ENCODE measurements around the gene NTNG2. TPM values are rescaled to one million over a fixed set of nuclear protein-coding genes. Genes with fewer than 3 reads are reported as not detected.

Gene NTNG2
- polyA plus RNA-seq, 1 experiment = 0.74 TPM

DNA sequence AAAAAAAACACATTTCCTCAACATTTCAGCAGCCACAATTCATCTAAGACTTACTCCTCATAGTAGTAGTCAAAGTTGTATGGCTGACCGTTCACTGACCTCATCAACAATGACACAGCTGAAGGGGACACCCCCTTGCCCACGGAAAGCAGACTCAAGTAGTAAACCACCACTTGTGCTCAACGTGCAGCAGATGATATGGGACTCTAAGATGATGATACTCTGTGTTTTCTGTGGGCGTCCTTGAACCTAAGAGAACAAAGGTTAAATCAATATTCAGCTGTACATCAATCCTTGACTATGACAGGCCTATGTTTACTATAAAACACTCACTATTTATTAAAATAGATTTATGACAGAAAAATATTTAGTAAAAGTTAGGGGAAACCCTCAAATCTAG, 121.3 kb downstream of the NTNG2 start:
- ChIA-PET POLR2A (no interaction called here), CTCF (interaction anchor here (1.7 kb wide), 1 partner anchor 14 kb away, joined by 6 read pairs; no protein-coding TSS in a partner anchor)
- Histone ChIP-seq H3K4me3 (ENCODE audit: low read depth, low read length) (no peak overlapping the region), H3K36me3 (ENCODE audit: control insufficient read depth, insufficient read depth, low read length) (peaks cover 16% of the 10 kb centered on the region), H3K27me3 (ENCODE audit: control insufficient read depth, insufficient read depth, low read length) (no peaks in the 10 kb centered on the region)
- DNase-seq (ENCODE audit: low read depth) = no peak
- TF ChIP-seq, protein P1, sequence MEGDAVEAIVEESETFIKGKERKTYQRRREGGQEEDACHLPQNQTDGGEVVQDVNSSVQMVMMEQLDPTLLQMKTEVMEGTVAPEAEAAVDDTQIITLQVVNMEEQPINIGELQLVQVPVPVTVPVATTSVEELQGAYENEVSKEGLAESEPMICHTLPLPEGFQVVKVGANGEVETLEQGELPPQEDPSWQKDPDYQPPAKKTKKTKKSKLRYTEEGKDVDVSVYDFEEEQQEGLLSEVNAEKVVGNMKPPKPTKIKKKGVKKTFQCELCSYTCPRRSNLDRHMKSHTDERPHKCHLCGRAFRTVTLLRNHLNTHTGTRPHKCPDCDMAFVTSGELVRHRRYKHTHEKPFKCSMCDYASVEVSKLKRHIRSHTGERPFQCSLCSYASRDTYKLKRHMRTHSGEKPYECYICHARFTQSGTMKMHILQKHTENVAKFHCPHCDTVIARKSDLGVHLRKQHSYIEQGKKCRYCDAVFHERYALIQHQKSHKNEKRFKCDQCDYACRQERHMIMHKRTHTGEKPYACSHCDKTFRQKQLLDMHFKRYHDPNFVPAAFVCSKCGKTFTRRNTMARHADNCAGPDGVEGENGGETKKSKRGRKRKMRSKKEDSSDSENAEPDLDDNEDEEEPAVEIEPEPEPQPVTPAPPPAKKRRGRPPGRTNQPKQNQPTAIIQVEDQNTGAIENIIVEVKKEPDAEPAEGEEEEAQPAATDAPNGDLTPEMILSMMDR (IDR thresholded peaks at IDR 0.05; ENCODE audit: insufficient read depth, low read depth, low read length) = no peak

DNA sequence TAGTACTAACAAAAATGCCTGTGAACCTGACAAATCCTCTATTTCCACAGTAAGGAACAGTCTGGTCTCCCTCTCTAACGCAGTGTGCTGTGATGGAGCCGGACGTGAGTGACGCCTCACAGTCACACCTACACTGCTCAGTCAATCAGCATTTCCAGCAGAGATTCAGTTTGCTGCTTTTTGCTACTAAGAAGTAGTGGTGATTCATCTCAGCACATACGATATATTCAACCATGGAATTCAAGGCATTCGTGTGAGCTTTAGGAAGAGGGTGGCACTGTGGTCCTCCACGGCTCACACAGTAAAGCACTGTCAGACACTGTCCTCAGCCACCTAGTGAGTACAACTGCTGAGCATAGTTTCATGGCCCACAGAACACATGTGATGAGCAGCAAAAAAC, 122.0 kb downstream of the NTNG2 start:
- Histone ChIP-seq H3K4me3 (ENCODE audit: low read depth, low read length) (no peak overlapping the region), H3K36me3 (ENCODE audit: control insufficient read depth, insufficient read depth, low read length) (peaks cover 16% of the 10 kb centered on the region), H3K27me3 (ENCODE audit: control insufficient read depth, insufficient read depth, low read length) (no peaks in the 10 kb centered on the region)
- CTCF ChIA-PET = interaction anchor here (0.8 to 1.7 kb wide), 2 partner anchors 13 to 15 kb away, joined by 3 to 6 read pairs; no protein-coding TSS in a partner anchor
- TF ChIP-seq, protein P1 (IDR thresholded peaks at IDR 0.05; ENCODE audit: insufficient read depth, low read depth, low read length) = no peak
- DNase-seq (ENCODE audit: low read depth) = no peak
- POLR2A ChIA-PET = no interaction called here

DNA sequence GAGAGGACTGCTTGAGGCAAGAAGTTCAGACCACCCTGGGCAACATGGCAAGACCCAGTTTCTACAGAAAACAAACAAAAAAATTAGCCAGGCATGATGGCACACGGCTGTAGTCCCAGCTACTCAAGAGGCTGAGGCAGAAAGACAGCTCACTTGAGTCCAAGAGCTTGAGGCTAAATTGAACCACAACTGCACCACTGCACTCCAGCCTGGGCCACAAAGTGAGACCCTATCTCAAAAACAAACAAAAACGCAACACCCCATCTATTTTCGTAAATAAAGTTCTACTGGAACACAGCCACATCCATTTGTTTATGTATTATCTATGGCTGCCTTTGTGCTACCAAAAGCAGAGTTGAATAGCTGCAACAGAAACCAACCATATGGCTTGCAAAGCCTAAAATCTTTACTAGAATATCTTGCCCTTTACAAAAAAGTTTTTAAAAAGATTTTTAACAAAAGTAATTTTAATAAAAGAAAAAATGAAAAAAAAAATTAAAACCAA, 125.5 kb downstream of the NTNG2 start:
- no peak overlapping the region for H3K4me3 ChIP-seq (ENCODE audit: low read depth, low read length)
- H3K27me3 ChIP-seq (ENCODE audit: control insufficient read depth, insufficient read depth, low read length) = no peaks in the 10 kb centered on the region
- peaks cover 15% of the 10 kb centered on the region for H3K36me3 ChIP-seq (ENCODE audit: control insufficient read depth, insufficient read depth, low read length)
- DNase-seq (ENCODE audit: low read depth) = no peak
- POLR2A ChIA-PET = no interaction called here
- CTCF ChIA-PET = interaction anchor here (1.2 kb wide), 1 partner anchor 11 kb away, joined by 3 read pairs; no protein-coding TSS in a partner anchor
- TF ChIP-seq, protein P1 (IDR thresholded peaks at IDR 0.05; ENCODE audit: insufficient read depth, low read depth, low read length) = no peak

DNA sequence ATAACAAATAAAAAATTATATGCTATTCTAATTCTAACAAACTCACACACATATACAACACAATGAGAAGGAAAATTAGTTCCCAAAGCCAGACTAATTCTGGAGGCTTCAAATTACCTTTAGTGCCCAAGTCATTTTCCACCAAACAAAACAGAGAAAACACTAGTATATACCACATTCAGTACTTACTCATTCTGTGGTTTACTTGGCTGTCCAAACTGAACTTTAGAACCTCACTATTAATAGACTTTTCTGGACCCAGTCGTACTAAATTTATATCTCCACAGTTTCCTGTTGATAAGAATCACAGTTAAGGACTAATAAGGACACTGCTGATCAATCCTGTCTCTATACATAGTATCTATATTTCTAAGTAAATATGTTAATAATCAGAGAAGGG, 126.5 kb downstream of the NTNG2 start:
- peak; percentile 31 for DNase-seq (ENCODE audit: low read depth)
- POLR2A ChIA-PET = no interaction called here
- Histone ChIP-seq H3K27me3 (ENCODE audit: control insufficient read depth, insufficient read depth, low read length) (no peaks in the 10 kb centered on the region), H3K4me3 (ENCODE audit: low read depth, low read length) (no peak overlapping the region), H3K36me3 (ENCODE audit: control insufficient read depth, insufficient read depth, low read length) (peaks cover 9% of the 10 kb centered on the region)
- CTCF ChIA-PET = interaction anchor here (0.9 kb wide), 1 partner anchor 19 kb away, joined by 3 read pairs; no protein-coding TSS in a partner anchor
- TF ChIP-seq, protein P1 (IDR thresholded peaks at IDR 0.05; ENCODE audit: insufficient read depth, low read depth, low read length) = no peak

DNA sequence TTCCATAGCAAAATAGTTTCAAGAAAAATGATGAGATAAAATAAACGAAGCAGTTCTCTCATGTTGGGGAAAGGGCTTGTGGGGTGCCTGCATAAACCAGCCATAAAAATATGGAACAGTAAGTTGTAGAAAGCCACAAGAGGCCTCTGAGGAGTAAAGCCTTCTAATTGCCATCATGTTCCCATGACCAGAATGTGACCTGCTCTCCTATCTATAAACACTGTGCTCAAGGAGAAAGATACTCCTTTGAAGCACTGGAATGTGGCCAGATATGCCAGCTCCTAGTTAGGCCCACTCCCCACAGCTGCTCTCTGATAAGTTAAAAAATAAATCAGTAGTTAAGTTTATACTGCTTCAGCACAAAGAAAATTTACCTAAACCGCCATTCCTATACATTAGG, 127.1 kb downstream of the NTNG2 start:
- CTCF ChIA-PET = no interaction called here
- H3K36me3 ChIP-seq (ENCODE audit: control insufficient read depth, insufficient read depth, low read length) = peaks cover 7% of the 10 kb centered on the region

More for the DNA sequence above, 127.1 kb downstream of the NTNG2 start:
- TF ChIP-seq, protein P1 (IDR thresholded peaks at IDR 0.05; ENCODE audit: insufficient read depth, low read depth, low read length) = no peak
- Histone ChIP-seq H3K27me3 (ENCODE audit: control insufficient read depth, insufficient read depth, low read length) (no peaks in the 10 kb centered on the region), H3K4me3 (ENCODE audit: low read depth, low read length) (no peak overlapping the region)
- POLR2A ChIA-PET = no interaction called here
- DNase-seq (ENCODE audit: low read depth) = no peak
